Measurements from ENCODE around the gene FAM234A. TPM values are rescaled to one million over a fixed set of nuclear protein-coding genes. Genes with fewer than 3 reads are reported as not detected.

FAM234A gene
- total and polyA plus RNA-seq, 2 donors (not counting 3 experiments of a cell fraction or from before 2014, with no cell fraction given), result 70.4 to 89.4 TPM

- TF ChIP-seq, protein P1, sequence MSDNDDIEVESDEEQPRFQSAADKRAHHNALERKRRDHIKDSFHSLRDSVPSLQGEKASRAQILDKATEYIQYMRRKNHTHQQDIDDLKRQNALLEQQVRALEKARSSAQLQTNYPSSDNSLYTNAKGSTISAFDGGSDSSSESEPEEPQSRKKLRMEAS (IDR thresholded peaks at IDR 0.05; ENCODE audit: insufficient read depth, insufficient read length), result no peak
- TF ChIP-seq POLR2A (IDR thresholded peaks at IDR 0.05; ENCODE audit: low read depth, low read length) (no peak), GATA2 (IDR thresholded peaks at IDR 0.05; ENCODE audit: insufficient read depth, insufficient read length, low read depth, low read length) (no peak), JUN (IDR thresholded peaks at IDR 0.05; ENCODE audit: borderline replicate concordance, insufficient read depth, insufficient read length, low read depth) (no peak), MYC (IDR thresholded peaks at IDR 0.05; ENCODE audit: low read depth, low read length) (no peak), EZH2 (IDR thresholded peaks at IDR 0.05; ENCODE audit: borderline replicate concordance, low read depth, low read length, severe bottlenecking) (no peak), FOS (IDR thresholded peaks at IDR 0.05; ENCODE audit: borderline replicate concordance, insufficient read depth, low read length) (no peak), CTCF (IDR thresholded peaks at IDR 0.05; ENCODE audit: extremely low read depth in 1 of 2, insufficient read depth in 1 of 2, low read depth in 1 of 2, low read length in 2 of 2) (no peak), POLR2AphosphoS5 (IDR thresholded peaks at IDR 0.05; ENCODE audit: insufficient read depth, low read depth, low read length) (no peak)
- Histone ChIP-seq H3K36me3 (ENCODE audit: control insufficient read depth in 2 of 2, extremely low read depth in 1 of 2, insufficient read depth in 2 of 2, low read length in 2 of 2) (no peaks in the 10 kb centered on the region), H3K4me1 (ENCODE audit: control insufficient read depth, extremely low read depth, insufficient read depth, low read length) (peaks cover 3% of the 10 kb centered on the region), H3K79me2 (ENCODE audit: control insufficient read depth, insufficient read depth, low read length) (no peaks in the 10 kb centered on the region), H3K4me2 (ENCODE audit: insufficient read depth, low read length) (no peak overlapping the region), H3K4me3 (replicated peaks in 1 of 3; ENCODE audit: insufficient read depth in 1 of 3, low read depth in 1 of 3, low read length in 3 of 3) (no peak overlapping the region), H2AFZ (ENCODE audit: low read depth, low read length) (peak overlapping the region; percentile 54), H4K20me1 (replicated peaks; ENCODE audit: control insufficient read depth, extremely low read depth, insufficient read depth, low read length) (no peaks in the 10 kb centered on the region), H3K27ac (ENCODE audit: insufficient read depth, low read depth, low read length) (no peak overlapping the region), H3K9ac (replicated peaks; ENCODE audit: extremely low read depth, insufficient read depth, low read length) (no peak overlapping the region), H3K9me3 (replicated peaks; ENCODE audit: control insufficient read depth, insufficient read depth, low read length) (no peaks in the 10 kb centered on the region), H3K27me3 (ENCODE audit: control insufficient read depth in 2 of 2, insufficient read depth in 2 of 2, low read length in 2 of 2) (peaks cover 4% of the 10 kb centered on the region in 2 experiments), H3K9me1 (replicated peaks; ENCODE audit: control insufficient read depth, extremely low read depth, insufficient read depth, low read length) (no peaks in the 10 kb centered on the region)
- no peak for DNase-seq (ENCODE audit: low read depth, low spot score)
- FAIRE-seq, result no peak
- intact Hi-C loops (cut with micrococcal nuclease) (no loop called here), dilution Hi-C loops (cut with MboI; ENCODE audit: extremely low pct_ligation_motif_present, low sequenced_read_pairs) (no loop called here)
- POLR2A ChIA-PET, result no interaction called here
- BruUV-seq (replicated peaks), result no TSS peak
- CTCF ChIA-PET, result interaction anchor here (0.6 to 1.6 kb wide), 3 partner anchors 20 to 86 kb away, joined by 3 to 4 read pairs (median 3); no protein-coding TSS in a partner anchor
Observed at GRCh38 chr16:276426-277077, 41.9 kb downstream of the FAM234A start.

Measured in endothelial cell of umbilical vein (primary cell).